T-cell (primary cell): ENCODE data around the gene CROCC2. TPM values are rescaled to one million over a fixed set of nuclear protein-coding genes. Genes with fewer than 3 reads are reported as not detected.

ENCODE experiments used
- ATAC-seq, 4 experiments: fragments of 200-7000 bp in 3 of 4; fragments of 150-1000 bp in 1 of 4; cut with Tn5 transposase; replicated peaks in 1 of 4; 1 replicate in 3 of 4; 2 replicates in 1 of 4; pipeline ENCODE4 v1.10.0; 2021; ENCODE audit warnings: moderate library complexity in 3 of 4, mild to moderate bottlenecking in 2 of 4, moderate number of reproducible peaks in 1 of 4
- CTCF ChIA-PET, 2 donors: fragments of 300-600 bp; sonication (Branson Sonifier 250); formaldehyde crosslinking; loops; one replicate each; lab custom pipeline; 2022; ENCODE audit warnings: antibody characterized with exemption in 2 of 2; lab: Charles Lee
- POLR2A ChIA-PET, 2 donors: fragments of 300-600 bp; sonication (Branson Sonifier 250); formaldehyde crosslinking; loops; one replicate each; lab custom pipeline; 2022; ENCODE audit warnings: antibody characterized with exemption in 2 of 2; lab: Charles Lee
- DNase-seq, 35 experiments: peaks; one replicate each; pipeline versions ENCODE4 v3.0.0 to v3.0.0-alpha.2; 2013 to 2023
- H3K27ac ChIP-seq: one replicate; pipeline ENCODE4 v1.5.1; 2013; ENCODE audit warnings: low read length
- H3K27me3 ChIP-seq, 2 experiments: replicated peaks in 1 of 2; 1 replicate in 1 of 2; 2 replicates in 1 of 2; pipeline versions ENCODE4 v1.6.1 to v1.7.0; 2013; ENCODE audit warnings: low read length in 1 of 2, mixed read lengths in 1 of 2; ENCODE audit not compliant: control insufficient read depth in 2 of 2, insufficient read depth in 2 of 2; ENCODE audit errors: extremely low read depth in 1 of 2
- H3K36me3 ChIP-seq, 2 donors: 1 replicate in 1 of 2; 2 replicates in 1 of 2; pipeline versions ENCODE4 v1.6.1 to v1.7.0; 2013; ENCODE audit warnings: low read length in 1 of 2; ENCODE audit not compliant: control insufficient read depth in 2 of 2, insufficient read depth in 1 of 2; ENCODE audit errors: extremely low read depth in 1 of 2
- H3K4me1 ChIP-seq, 2 experiments: 1 replicate in 1 of 2; 2 replicates in 1 of 2; pipeline versions ENCODE4 v1.6.1 to v1.7.0; 2013; ENCODE audit warnings: low read length in 2 of 2, mixed read lengths in 1 of 2; ENCODE audit not compliant: insufficient read depth in 2 of 2, control insufficient read depth in 1 of 2; ENCODE audit errors: extremely low read depth in 1 of 2
- H3K4me3 ChIP-seq, 2 donors: 1 replicate in 1 of 2; 2 replicates in 1 of 2; pipeline versions ENCODE4 v1.5.1 to v1.7.0; 2013; ENCODE audit warnings: mild to moderate bottlenecking in 2 of 2, low read length in 1 of 2, moderate library complexity in 1 of 2; ENCODE audit not compliant: control insufficient read depth in 1 of 2; ENCODE audit errors: extremely low read depth in 1 of 2
- H3K9me3 ChIP-seq: 2 replicates; pipeline ENCODE4 v1.7.0; 2013
- H3K27ac Mint-ChIP-seq, 2 donors: one replicate each; pipeline ENCODE4 v1.8.0; 2020 to 2021; ENCODE audit warnings: mild to moderate bottlenecking in 2 of 2, mixed read lengths in 2 of 2
- H3K27me3 Mint-ChIP-seq, 2 donors: one replicate each; pipeline ENCODE4 v1.8.0; 2021 to 2022; ENCODE audit warnings: mixed read lengths in 2 of 2
- H3K36me3 Mint-ChIP-seq: one replicate; pipeline ENCODE4 v1.8.0; 2021; ENCODE audit warnings: mixed read lengths
- H3K4me1 Mint-ChIP-seq, 3 donors: one replicate each; pipeline ENCODE4 v1.8.0; 2020 to 2022; ENCODE audit warnings: mixed read lengths in 3 of 3, mild to moderate bottlenecking in 1 of 3
- H3K4me3 Mint-ChIP-seq, 3 donors: one replicate each; pipeline ENCODE4 v1.8.0; 2020 to 2022; ENCODE audit warnings: mild to moderate bottlenecking in 3 of 3, mixed read lengths in 3 of 3, moderate library complexity in 3 of 3
- H3K9me3 Mint-ChIP-seq, 3 donors: one replicate each; pipeline ENCODE4 v1.8.0; 2020 to 2022; ENCODE audit warnings: mixed read lengths in 3 of 3
- WGBS: methylation state at CpG from one replicate; pipeline ENCODE4 v1.1.5; 2013; ENCODE audit warnings: missing lambda C conversion rate; ENCODE audit not compliant: insufficient coverage; 5-methylcytosine and 5-hydroxymethylcytosine counted together
- total RNA-seq, 35 experiments: library from RNA in 6 of 35; stranded (reverse) in 6 of 35; fragments of 120-200 nt in 1 of 35; gene quantifications; one replicate each; pipeline versions ENCODE4 v1.2.1 to v1.2.4 and lab custom pipeline; 2013 to 2026

The CROCC2 gene
- total RNA-seq, 5 donors from 2014 or later (not counting 1 experiment from before 2014, with no cell fraction given) = not detected

- H3K36me3 ChIP-seq = no peaks in the 10 kb centered on the region
- CTCF ChIA-PET = interaction anchor here (0.6 to 1.2 kb wide), 2 partner anchors 147 to 401 kb away, joined by 3 to 6 read pairs; no protein-coding TSS in a partner anchor
- ATAC-seq (no peak), DNase-seq (no peak)
- no peaks in the 10 kb centered on the region for H3K9me3 ChIP-seq
- peaks cover 0 to 8% of the 10 kb centered on the region in 2 experiments for H3K4me1 ChIP-seq
- H3K27me3 Mint-ChIP-seq = peaks cover 5 to 34% of the 10 kb centered on the region in 2 donors
- no peak overlapping the region for H3K27ac Mint-ChIP-seq
- peaks cover 0 to 70% of the 10 kb centered on the region in 2 experiments for H3K27me3 ChIP-seq
- peaks cover 0 to 3% (median 0%) of the 10 kb centered on the region in 3 donors for H3K4me1 Mint-ChIP-seq
- POLR2A ChIA-PET = no interaction called here
- 41% methylated on average over 11 of the region's 25 CpGs for WGBS
- no peak overlapping the region for H3K4me3 Mint-ChIP-seq
- H3K27ac ChIP-seq = no peak overlapping the region
- no peak overlapping the region for H3K4me3 ChIP-seq
- H3K9me3 Mint-ChIP-seq = no peaks in the 10 kb centered on the region
- H3K36me3 Mint-ChIP-seq = no peaks in the 10 kb centered on the region
Observed at GRCh38 chr2:240914645-240915525, 8.7 kb downstream of the CROCC2 start.

DNA sequence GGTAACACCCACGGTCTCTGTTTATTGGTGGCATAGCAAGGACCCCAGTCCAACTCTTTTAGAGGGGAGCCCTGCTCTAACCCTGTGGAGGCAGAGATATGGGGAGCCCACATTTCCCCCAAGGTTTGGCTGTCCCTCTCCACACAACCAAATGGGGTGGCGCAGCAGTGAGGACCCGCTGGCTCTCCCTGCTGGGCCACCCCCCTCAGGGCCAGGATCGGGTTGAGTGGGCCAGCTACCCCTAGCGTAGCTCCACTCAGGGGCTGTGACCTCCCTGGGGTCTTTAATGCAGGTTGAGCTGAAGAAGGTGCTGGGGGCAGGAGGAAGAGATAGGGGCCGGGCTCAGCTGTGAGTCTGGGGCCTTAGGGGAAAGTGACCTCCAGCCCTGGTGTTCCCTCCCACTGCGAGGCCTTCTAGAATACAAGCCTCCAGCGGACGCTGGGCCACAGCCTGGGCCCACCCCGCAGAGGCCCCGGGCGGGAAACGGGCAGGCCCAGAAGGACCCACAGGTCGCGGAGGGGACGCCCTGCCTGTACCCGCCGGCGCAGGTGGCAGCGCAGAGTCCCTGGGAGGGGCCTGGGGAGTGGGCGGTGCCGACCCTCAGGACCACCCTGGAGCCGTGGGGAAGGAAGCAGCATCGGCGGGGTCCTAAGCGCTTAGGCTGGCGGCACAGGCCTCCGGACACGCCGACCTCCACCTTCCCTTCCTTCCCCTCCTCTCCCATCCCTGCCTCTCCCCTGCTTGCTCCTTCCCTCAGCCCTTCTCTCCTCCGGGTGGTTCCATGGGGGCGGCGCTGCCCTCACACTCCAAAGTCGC, 9.6 kb downstream of the CROCC2 start:
- H3K36me3 ChIP-seq = no peaks in the 10 kb centered on the region
- Mint-ChIP-seq H3K27me3 (peaks cover under 1 to 28% of the 10 kb centered on the region in 2 donors), H3K4me3 (no peak overlapping the region), H3K27ac (no peak overlapping the region), H3K4me1 (peaks cover 0 to 3% (median 0%) of the 10 kb centered on the region in 3 donors), H3K36me3 (no peaks in the 10 kb centered on the region), H3K9me3 (no peaks in the 10 kb centered on the region)
- CTCF ChIA-PET = no interaction called here
- ATAC-seq = no peak
- H3K9me3 ChIP-seq = no peaks in the 10 kb centered on the region
- 6% methylated on average over 17 of the region's 34 CpGs for WGBS
- H3K4me3 ChIP-seq = no peak overlapping the region
- peaks cover 0 to 63% of the 10 kb centered on the region in 2 experiments for H3K27me3 ChIP-seq
- no peak overlapping the region for H3K27ac ChIP-seq
- DNase-seq = no peak
- POLR2A ChIA-PET = no interaction called here
- H3K4me1 ChIP-seq = peaks cover 0 to 8% of the 10 kb centered on the region in 2 experiments

DNA sequence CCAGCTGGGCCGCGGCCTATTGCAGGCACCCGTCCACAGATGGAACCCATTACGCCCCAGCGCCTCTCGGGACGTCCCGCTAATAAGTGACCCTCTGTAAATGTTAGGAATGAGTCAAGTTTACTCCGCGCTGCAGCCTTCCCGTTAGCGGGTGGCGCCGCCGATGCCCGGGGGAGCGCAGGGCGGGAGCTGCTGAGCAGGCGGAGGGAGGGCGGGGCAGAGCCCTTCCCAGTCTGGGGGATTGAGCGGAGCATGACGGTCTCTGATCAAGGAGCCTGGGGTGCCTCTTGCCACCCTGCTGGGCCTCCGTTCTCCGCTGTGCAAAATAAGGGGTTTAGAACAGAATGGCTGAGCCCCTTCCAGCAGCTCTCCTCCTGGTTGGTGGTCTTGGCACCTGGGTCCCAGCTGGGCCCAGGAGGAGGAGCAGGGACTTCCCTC, 10.5 kb downstream of the CROCC2 start:
- Histone ChIP-seq H3K4me3 (no peak overlapping the region), H3K4me1 (peaks cover 0 to 8% of the 10 kb centered on the region in 2 experiments), H3K27me3 (peaks cover 0 to 59% of the 10 kb centered on the region in 2 experiments), H3K9me3 (no peaks in the 10 kb centered on the region), H3K36me3 (no peaks in the 10 kb centered on the region), H3K27ac (no peak overlapping the region)
- Mint-ChIP-seq H3K4me3 (no peak overlapping the region), H3K27ac (no peak overlapping the region), H3K36me3 (no peaks in the 10 kb centered on the region), H3K9me3 (no peaks in the 10 kb centered on the region), H3K4me1 (peaks cover 0 to 3% (median 0%) of the 10 kb centered on the region in 3 donors), H3K27me3 (peaks cover 0 to 25% of the 10 kb centered on the region in 2 donors)
- ATAC-seq (no peak), DNase-seq (no peak)
- 9% methylated on average over 20 of the region's 24 CpGs for WGBS
- ChIA-PET CTCF (no interaction called here), POLR2A (no interaction called here)

DNA sequence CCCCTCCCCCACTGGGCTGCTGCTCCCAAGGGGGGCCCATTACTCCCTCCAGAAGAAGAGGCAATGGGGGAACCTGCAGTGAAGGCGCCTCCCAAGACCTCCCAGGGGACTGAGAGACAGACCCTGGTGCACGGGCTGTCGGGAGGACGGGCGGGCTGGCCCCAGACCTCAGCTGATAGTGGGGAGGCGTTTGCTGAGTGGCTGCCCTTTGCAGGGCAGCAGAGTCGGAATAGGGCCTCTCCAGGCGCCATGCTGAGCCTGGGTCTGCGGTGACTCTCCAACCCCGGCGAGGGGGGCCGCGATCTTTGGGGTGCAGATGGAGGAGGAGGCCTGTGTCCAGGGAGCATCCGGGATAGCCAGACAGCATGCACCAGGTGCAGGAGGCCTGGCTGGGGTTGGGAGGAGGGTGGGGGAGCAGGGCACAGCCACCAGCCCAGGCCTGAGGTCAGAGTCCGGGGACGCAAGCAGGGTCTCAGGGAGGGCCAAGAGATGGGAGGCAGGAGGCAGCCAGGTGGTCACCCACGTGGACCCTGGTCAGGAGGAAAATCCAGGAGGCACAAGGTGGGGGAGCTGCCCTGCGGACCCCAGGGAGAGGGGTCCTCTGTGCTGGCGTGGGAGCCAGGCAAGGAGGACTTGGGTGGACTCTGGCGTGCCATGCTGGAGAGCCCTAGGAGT, 11.0 kb downstream of the CROCC2 start:
- Histone ChIP-seq H3K4me3 (no peak overlapping the region), H3K36me3 (no peaks in the 10 kb centered on the region), H3K27me3 (peaks cover 0 to 56% of the 10 kb centered on the region in 2 experiments), H3K4me1 (peaks cover 0 to 8% of the 10 kb centered on the region in 2 experiments), H3K9me3 (no peaks in the 10 kb centered on the region), H3K27ac (no peak overlapping the region)
- no peak for ATAC-seq
- no peak for DNase-seq
- CTCF ChIA-PET = no interaction called here
- no peaks in the 10 kb centered on the region for H3K9me3 Mint-ChIP-seq
- WGBS = 84% methylated on average over 16 of the region's 20 CpGs
- H3K36me3 Mint-ChIP-seq = no peaks in the 10 kb centered on the region
- peaks cover 0 to 19% of the 10 kb centered on the region in 2 donors for H3K27me3 Mint-ChIP-seq
- POLR2A ChIA-PET = no interaction called here
- peaks cover 0 to 3% (median 0%) of the 10 kb centered on the region in 3 donors for H3K4me1 Mint-ChIP-seq
- H3K27ac Mint-ChIP-seq = no peak overlapping the region
- no peak overlapping the region for H3K4me3 Mint-ChIP-seq

DNA sequence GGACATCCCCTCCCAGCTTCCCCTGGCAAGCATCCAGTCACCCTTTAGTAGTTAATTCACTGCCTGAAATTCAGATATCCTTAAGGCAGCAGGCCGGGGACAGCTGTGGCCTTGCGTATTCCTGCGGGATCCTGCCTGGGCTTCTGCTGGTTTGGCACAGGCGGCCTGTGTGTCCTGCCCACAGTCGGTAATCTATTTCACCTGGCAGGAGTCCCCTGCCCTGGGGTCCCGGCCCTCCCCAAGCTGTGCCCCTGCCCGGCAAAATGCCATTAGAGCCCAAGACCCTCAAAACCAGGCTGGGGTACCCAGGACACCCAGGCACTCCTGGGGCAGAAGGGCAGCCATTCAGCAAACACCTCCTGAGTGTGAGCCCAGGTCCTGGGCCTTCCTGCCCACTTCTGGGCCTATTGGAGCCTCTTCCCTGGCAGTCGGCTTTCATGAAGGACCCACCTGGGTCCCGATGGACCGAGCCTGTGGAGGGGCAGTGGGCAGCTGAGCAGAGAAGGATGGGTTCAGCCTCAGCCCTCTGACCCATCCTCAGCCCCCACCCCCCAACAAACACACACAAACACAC, 11.6 kb downstream of the CROCC2 start:
- WGBS = 84% methylated on average over 6 of the region's 10 CpGs
- ChIA-PET CTCF (no interaction called here), POLR2A (no interaction called here)
- ATAC-seq (no peak), DNase-seq (peak in 2 of 35 experiments; percentile 1 to 3)
- Mint-ChIP-seq H3K27me3 (peaks cover 0 to 13% of the 10 kb centered on the region in 2 donors), H3K36me3 (no peaks in the 10 kb centered on the region), H3K4me3 (no peak overlapping the region), H3K27ac (no peak overlapping the region), H3K4me1 (peaks cover 0 to 3% (median 0%) of the 10 kb centered on the region in 3 donors), H3K9me3 (no peaks in the 10 kb centered on the region)
- H3K36me3 ChIP-seq = no peaks in the 10 kb centered on the region
- peaks cover 0 to 8% of the 10 kb centered on the region in 2 experiments for H3K4me1 ChIP-seq
- no peak overlapping the region for H3K27ac ChIP-seq
- H3K9me3 ChIP-seq = no peaks in the 10 kb centered on the region
- no peak overlapping the region for H3K4me3 ChIP-seq
- peaks cover 0 to 54% of the 10 kb centered on the region in 2 experiments for H3K27me3 ChIP-seq
